Measurements from ENCODE around the gene GRAP. TPM values are rescaled to one million over a fixed set of nuclear protein-coding genes. Genes with fewer than 3 reads are reported as not detected.
"Not testable (repeated sequence)": the region's sequence is repeated elsewhere in the genome, so short reads cannot be mapped to it uniquely, and the experiment has no call there.

GRAP gene
- total and polyA plus RNA-seq, 2 donors (not counting 3 experiments of a cell fraction or from before 2014, with no cell fraction given) = 32.1 to 43.6 TPM

DNA sequence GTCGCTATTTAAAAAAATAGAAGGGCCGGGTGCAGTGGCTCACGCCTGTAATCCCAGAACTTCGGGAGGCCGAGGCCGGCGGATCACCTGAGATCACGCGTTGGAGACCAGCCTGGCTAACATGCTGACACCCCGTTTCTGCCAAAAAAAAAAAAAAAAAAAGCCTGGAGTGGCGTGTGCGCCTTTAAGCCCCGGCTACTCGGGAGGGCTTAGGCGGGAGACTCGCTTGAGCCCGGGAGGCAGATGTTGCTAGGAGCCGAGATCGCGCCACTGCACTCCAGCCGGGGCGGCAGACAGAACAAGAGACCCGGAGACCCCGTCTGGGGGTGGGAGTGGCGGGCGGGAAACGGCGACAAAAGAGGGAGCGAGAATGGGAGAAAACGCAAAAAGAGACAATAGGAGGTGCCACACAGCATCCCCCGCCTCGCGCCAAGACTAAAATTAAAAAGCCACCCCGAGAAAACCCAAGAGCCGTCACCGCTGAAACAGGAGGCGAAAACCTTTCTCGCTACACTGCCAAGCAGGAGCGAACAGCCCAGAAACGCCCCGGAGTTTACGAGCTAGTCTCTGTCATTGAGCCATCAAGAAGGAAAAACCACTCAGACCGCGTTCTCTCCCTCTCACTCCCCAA, 16.7 kb upstream of the GRAP start:
- H3K4me1 ChIP-seq (ENCODE audit: control insufficient read depth, extremely low read depth, insufficient read depth, low read length); CTCF ChIA-PET; H4K20me1 ChIP-seq (replicated peaks; ENCODE audit: control insufficient read depth, extremely low read depth, insufficient read depth, low read length); DNase-seq (ENCODE audit: low read depth, low spot score); H3K27me3 ChIP-seq (ENCODE audit: control insufficient read depth in 2 of 2, insufficient read depth in 2 of 2, low read length in 2 of 2); FAIRE-seq; H2AFZ ChIP-seq (ENCODE audit: low read depth, low read length); H3K9me3 ChIP-seq (replicated peaks; ENCODE audit: control insufficient read depth, insufficient read depth, low read length); dilution Hi-C loops (cut with MboI; ENCODE audit: extremely low pct_ligation_motif_present, low sequenced_read_pairs); POLR2A ChIA-PET; H3K4me2 ChIP-seq (ENCODE audit: insufficient read depth, low read length); intact Hi-C loops (cut with micrococcal nuclease); H3K9me1 ChIP-seq (replicated peaks; ENCODE audit: control insufficient read depth, extremely low read depth, insufficient read depth, low read length); H3K27ac ChIP-seq (ENCODE audit: insufficient read depth, low read depth, low read length); H3K4me3 ChIP-seq (replicated peaks in 1 of 3; ENCODE audit: insufficient read depth in 1 of 3, low read depth in 1 of 3, low read length in 3 of 3); H3K79me2 ChIP-seq (ENCODE audit: control insufficient read depth, insufficient read depth, low read length); H3K9ac ChIP-seq (replicated peaks; ENCODE audit: extremely low read depth, insufficient read depth, low read length); H3K36me3 ChIP-seq (ENCODE audit: control insufficient read depth in 2 of 2, extremely low read depth in 1 of 2, insufficient read depth in 2 of 2, low read length in 2 of 2): not testable (repeated sequence)
- BruUV-seq (replicated peaks) = TSS peak; percentile 100
- peak; percentile 73 for TF ChIP-seq POLR2A (IDR thresholded peaks at IDR 0.05; ENCODE audit: low read depth, low read length)
- TF ChIP-seq POLR2AphosphoS5 (IDR thresholded peaks at IDR 0.05; ENCODE audit: insufficient read depth, low read depth, low read length) = peak; percentile 62

DNA sequence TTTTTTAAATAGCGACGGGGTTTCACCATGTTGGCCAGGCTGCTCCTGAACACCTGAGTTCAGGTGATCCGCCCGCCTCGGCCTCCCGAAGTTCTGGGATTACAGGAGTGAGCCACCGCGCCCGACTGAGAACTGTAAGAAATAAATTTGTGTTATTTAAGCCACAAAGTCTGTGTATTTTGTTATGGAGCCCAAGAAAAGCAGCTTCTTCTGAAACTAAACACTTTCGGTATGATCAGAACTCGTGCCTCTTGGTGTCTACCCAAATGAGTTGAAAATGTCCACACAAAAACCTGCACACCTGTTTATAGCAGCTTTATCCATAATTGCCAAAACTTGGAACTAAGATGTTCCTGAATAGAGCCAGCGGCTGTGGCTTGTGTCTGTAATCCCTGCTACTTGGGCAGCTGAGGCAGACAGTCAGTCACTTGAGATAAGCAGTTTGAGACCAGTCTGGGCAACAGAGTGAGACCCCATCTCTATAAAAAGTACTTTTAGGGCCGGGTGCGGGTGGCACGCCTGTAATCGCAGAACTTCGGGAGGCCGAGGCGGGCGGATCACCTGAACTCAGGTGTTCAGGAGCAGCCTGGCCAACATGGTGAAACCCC, 16.1 kb upstream of the GRAP start:
- dilution Hi-C loops (cut with MboI; ENCODE audit: extremely low pct_ligation_motif_present, low sequenced_read_pairs); H3K27ac ChIP-seq (ENCODE audit: insufficient read depth, low read depth, low read length): not testable (repeated sequence)

DNA sequence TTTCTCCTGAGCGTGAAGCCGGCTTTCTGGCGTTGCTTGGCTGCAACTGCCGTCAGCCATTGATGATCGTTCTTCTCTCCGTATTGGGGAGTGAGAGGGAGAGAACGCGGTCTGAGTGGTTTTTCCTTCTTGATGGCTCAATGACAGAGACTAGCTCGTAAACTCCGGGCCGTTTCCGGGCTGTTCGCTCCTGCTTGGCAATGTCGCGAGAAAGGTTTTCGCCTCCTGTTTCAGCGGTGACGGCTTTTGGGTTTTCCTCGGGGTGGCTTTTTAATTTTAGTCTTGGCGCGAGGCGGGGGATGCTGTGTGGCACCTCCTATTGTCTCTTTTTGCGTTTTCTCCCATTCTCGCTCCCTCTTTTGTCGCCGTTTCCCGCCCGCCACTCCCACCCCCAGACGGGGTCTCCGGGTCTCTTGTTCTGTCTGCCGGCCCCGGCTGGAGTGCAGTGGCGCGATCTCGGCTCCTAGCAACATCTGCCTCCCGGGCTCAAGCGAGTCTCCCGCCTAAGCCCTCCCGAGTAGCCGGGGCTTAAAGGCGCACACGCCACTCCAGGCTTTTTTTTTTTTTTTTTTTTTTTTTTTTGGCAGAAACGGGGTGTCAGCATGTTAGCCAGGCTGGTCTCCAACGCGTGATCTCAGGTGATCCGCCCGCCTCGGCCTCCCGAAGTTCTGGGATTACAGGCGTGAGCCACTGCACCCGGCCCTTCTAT, 15.4 kb upstream of the GRAP start:
- CTCF ChIA-PET; intact Hi-C loops (cut with micrococcal nuclease); H3K4me3 ChIP-seq (replicated peaks in 1 of 3; ENCODE audit: insufficient read depth in 1 of 3, low read depth in 1 of 3, low read length in 3 of 3); H3K9ac ChIP-seq (replicated peaks; ENCODE audit: extremely low read depth, insufficient read depth, low read length); H3K9me3 ChIP-seq (replicated peaks; ENCODE audit: control insufficient read depth, insufficient read depth, low read length); H3K27me3 ChIP-seq (ENCODE audit: control insufficient read depth in 2 of 2, insufficient read depth in 2 of 2, low read length in 2 of 2); H3K4me2 ChIP-seq (ENCODE audit: insufficient read depth, low read length); H3K36me3 ChIP-seq (ENCODE audit: control insufficient read depth in 2 of 2, extremely low read depth in 1 of 2, insufficient read depth in 2 of 2, low read length in 2 of 2); H3K9me1 ChIP-seq (replicated peaks; ENCODE audit: control insufficient read depth, extremely low read depth, insufficient read depth, low read length); POLR2A ChIA-PET; dilution Hi-C loops (cut with MboI; ENCODE audit: extremely low pct_ligation_motif_present, low sequenced_read_pairs); H3K79me2 ChIP-seq (ENCODE audit: control insufficient read depth, insufficient read depth, low read length); H3K4me1 ChIP-seq (ENCODE audit: control insufficient read depth, extremely low read depth, insufficient read depth, low read length); H4K20me1 ChIP-seq (replicated peaks; ENCODE audit: control insufficient read depth, extremely low read depth, insufficient read depth, low read length); DNase-seq (ENCODE audit: low read depth, low spot score); H2AFZ ChIP-seq (ENCODE audit: low read depth, low read length); FAIRE-seq; H3K27ac ChIP-seq (ENCODE audit: insufficient read depth, low read depth, low read length): not testable (repeated sequence)
- BruUV-seq (replicated peaks) = TSS peak; percentile 100

More for the DNA sequence above, 16.1 kb upstream of the GRAP start:
- H3K9me1 ChIP-seq (replicated peaks; ENCODE audit: control insufficient read depth, extremely low read depth, insufficient read depth, low read length); H4K20me1 ChIP-seq (replicated peaks; ENCODE audit: control insufficient read depth, extremely low read depth, insufficient read depth, low read length); H3K4me2 ChIP-seq (ENCODE audit: insufficient read depth, low read length); H2AFZ ChIP-seq (ENCODE audit: low read depth, low read length); H3K4me3 ChIP-seq (replicated peaks in 1 of 3; ENCODE audit: insufficient read depth in 1 of 3, low read depth in 1 of 3, low read length in 3 of 3); H3K4me1 ChIP-seq (ENCODE audit: control insufficient read depth, extremely low read depth, insufficient read depth, low read length); H3K36me3 ChIP-seq (ENCODE audit: control insufficient read depth in 2 of 2, extremely low read depth in 1 of 2, insufficient read depth in 2 of 2, low read length in 2 of 2); H3K9me3 ChIP-seq (replicated peaks; ENCODE audit: control insufficient read depth, insufficient read depth, low read length); CTCF ChIA-PET; H3K9ac ChIP-seq (replicated peaks; ENCODE audit: extremely low read depth, insufficient read depth, low read length); POLR2A ChIA-PET; H3K27me3 ChIP-seq (ENCODE audit: control insufficient read depth in 2 of 2, insufficient read depth in 2 of 2, low read length in 2 of 2); intact Hi-C loops (cut with micrococcal nuclease); BruUV-seq (replicated peaks); H3K79me2 ChIP-seq (ENCODE audit: control insufficient read depth, insufficient read depth, low read length); DNase-seq (ENCODE audit: low read depth, low spot score); FAIRE-seq: not testable (repeated sequence)

DNA sequence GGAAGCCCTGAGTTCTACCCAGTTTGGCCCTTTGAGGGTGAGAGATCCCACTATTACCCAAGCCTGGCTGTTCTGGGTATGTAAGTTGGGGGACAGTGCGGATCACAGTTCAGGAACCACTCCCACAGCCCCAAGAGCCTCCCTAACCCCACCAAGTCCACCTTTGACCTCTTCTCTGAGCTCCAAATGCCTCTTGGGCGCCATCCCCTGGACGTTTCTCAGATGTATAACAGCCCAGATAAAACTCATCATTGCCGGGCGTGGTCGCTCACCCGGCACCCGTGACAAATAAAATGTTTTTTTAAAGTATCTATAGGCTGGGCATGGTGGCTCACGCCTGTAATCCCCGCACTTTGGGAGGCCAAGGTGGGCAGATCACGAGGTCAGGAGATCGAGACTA, 8.7 kb upstream of the GRAP start:
- CTCF ChIA-PET; H3K27ac ChIP-seq (ENCODE audit: insufficient read depth, low read depth, low read length); intact Hi-C loops (cut with micrococcal nuclease); H3K9ac ChIP-seq (replicated peaks; ENCODE audit: extremely low read depth, insufficient read depth, low read length); H3K27me3 ChIP-seq (ENCODE audit: control insufficient read depth in 2 of 2, insufficient read depth in 2 of 2, low read length in 2 of 2); H4K20me1 ChIP-seq (replicated peaks; ENCODE audit: control insufficient read depth, extremely low read depth, insufficient read depth, low read length); H3K9me3 ChIP-seq (replicated peaks; ENCODE audit: control insufficient read depth, insufficient read depth, low read length); DNase-seq (ENCODE audit: low read depth, low spot score); H2AFZ ChIP-seq (ENCODE audit: low read depth, low read length); H3K9me1 ChIP-seq (replicated peaks; ENCODE audit: control insufficient read depth, extremely low read depth, insufficient read depth, low read length); H3K4me3 ChIP-seq (replicated peaks in 1 of 3; ENCODE audit: insufficient read depth in 1 of 3, low read depth in 1 of 3, low read length in 3 of 3); H3K36me3 ChIP-seq (ENCODE audit: control insufficient read depth in 2 of 2, extremely low read depth in 1 of 2, insufficient read depth in 2 of 2, low read length in 2 of 2); H3K4me2 ChIP-seq (ENCODE audit: insufficient read depth, low read length); H3K4me1 ChIP-seq (ENCODE audit: control insufficient read depth, extremely low read depth, insufficient read depth, low read length); BruUV-seq (replicated peaks); H3K79me2 ChIP-seq (ENCODE audit: control insufficient read depth, insufficient read depth, low read length); POLR2A ChIA-PET; dilution Hi-C loops (cut with MboI; ENCODE audit: extremely low pct_ligation_motif_present, low sequenced_read_pairs): not testable (repeated sequence)
- FAIRE-seq = peak; percentile 76
